Astrocyte of the spinal cord (primary cell): ENCODE results near the gene MRPL51.

Source experiments
- DNase-seq: peaks from one replicate; pipeline ENCODE4 v3.0.0; 2011; ENCODE audit warnings: low read depth, low spot score
- H3K4me3 ChIP-seq: 2 replicates; pipeline ENCODE4 v1.5.1; 2011; ENCODE audit warnings: low read depth, mild to moderate bottlenecking, low read length, moderate library complexity
- CTCF ChIP-seq: IDR thresholded peaks from 2 replicates; pipeline ENCODE4 v1.5.1; 2012; ENCODE audit warnings: low read depth, mild to moderate bottlenecking, low read length, inconsistent platforms
- in situ Hi-C: cut with HindIII; loops from 2 replicates; pipeline ENCODE4 v1.10.0; 2017; ENCODE audit warnings: low sequenced_read_pairs

MRPL51 gene

GRCh38 chr12:6443361-6443983 is 49.6 kb downstream of the MRPL51 start:
- no peak overlapping the region for H3K4me3 ChIP-seq
- in situ Hi-C loops: no loop called here
- no peak for DNase-seq
- TF ChIP-seq CTCF: no peak

- DNase-seq: no peak
- no peak overlapping the region for H3K4me3 ChIP-seq
- in situ Hi-C loops: no loop called here
- TF ChIP-seq CTCF: no peak
Measured at GRCh38 chr12:6442836-6443235, 50.2 kb downstream of the MRPL51 start.
